Endothelial cell of umbilical vein (primary cell): Measurements from ENCODE around the gene PIGZ. TPM values are rescaled to one million over a fixed set of nuclear protein-coding genes. Genes with fewer than 3 reads are reported as not detected.

Source experiments
- BruUV-seq: library from RNA; stranded (reverse); fragments of 400-500 nt; replicated peaks from 2 replicates; lab custom pipeline; 2021; lab: Mats Ljungman, UMichigan
- CTCF ChIA-PET: fragments of 300-600, 350-600 bp; sonication (Branson Sonifier 250); formaldehyde crosslinking; loops from one replicate; lab custom pipeline; 2021; ENCODE audit warnings: antibody characterized with exemption, inconsistent platforms; lab: Charles Lee
- POLR2A ChIA-PET: fragments of 300-600, 350-600 bp; sonication (Branson Sonifier 250); formaldehyde crosslinking; loops from one replicate; lab custom pipeline; 2021; ENCODE audit warnings: antibody characterized with exemption, inconsistent platforms; lab: Charles Lee
- DNase-seq: peaks from one replicate; pipeline ENCODE4 v3.0.0-alpha.2; 2011; ENCODE audit warnings: low read depth, low spot score
- FAIRE-seq: peaks from 2 replicates; lab custom pipeline; 2011; peaks lifted over from hg19 to GRCh38; lab: Jason Lieb, UNC
- H2AFZ ChIP-seq: 2 replicates; pipeline ENCODE4 v1.6.0; 2012; ENCODE audit warnings: low read depth, low read length, control low read depth, inconsistent platforms
- H3K27ac ChIP-seq: 2 replicates; pipeline ENCODE4 v1.5.1; 2011; ENCODE audit warnings: low read depth, mild to moderate bottlenecking, control low read depth, low read length, moderate library complexity; ENCODE audit not compliant: insufficient read depth
- H3K27me3 ChIP-seq, 2 experiments: 2 replicates each; pipeline versions ENCODE4 v1.6.0 to v1.6.1; 2011; ENCODE audit warnings: low read length in 2 of 2, mixed read lengths in 1 of 2; ENCODE audit not compliant: control insufficient read depth in 2 of 2, insufficient read depth in 2 of 2
- H3K36me3 ChIP-seq, 2 experiments: 2 replicates in 1 of 2; 3 replicates in 1 of 2; pipeline ENCODE4 v1.5.1; 2011; ENCODE audit warnings: low read length in 2 of 2, mild to moderate bottlenecking in 1 of 2, moderate library complexity in 1 of 2; ENCODE audit not compliant: control insufficient read depth in 2 of 2, insufficient read depth in 2 of 2; ENCODE audit errors: extremely low read depth in 1 of 2
- H3K4me1 ChIP-seq: 3 replicates; pipeline ENCODE4 v1.5.1; 2011; ENCODE audit warnings: mild to moderate bottlenecking, low read length; ENCODE audit not compliant: control insufficient read depth, insufficient read depth; ENCODE audit errors: extremely low read depth
- H3K4me2 ChIP-seq: 2 replicates; pipeline ENCODE4 v1.6.1; 2011; ENCODE audit warnings: low read length, control low read depth, mixed read lengths; ENCODE audit not compliant: insufficient read depth
- H3K4me3 ChIP-seq, 3 experiments: fragments of 200-600 bp in 1 of 3; sonication (generic), shearing (Covaris generic) in 1 of 3; replicated peaks in 1 of 3; 2 replicates each; pipeline ENCODE4 v1.5.1; 2011 to 2016; ENCODE audit warnings: control low read depth in 3 of 3, low read length in 3 of 3, mild to moderate bottlenecking in 2 of 3, inconsistent platforms in 1 of 3, low read depth in 1 of 3, moderate library complexity in 1 of 3; ENCODE audit not compliant: insufficient read depth in 1 of 3
- H3K79me2 ChIP-seq: 2 replicates; pipeline ENCODE4 v1.6.0; 2012; ENCODE audit warnings: low read length, inconsistent platforms; ENCODE audit not compliant: control insufficient read depth, insufficient read depth
- H3K9ac ChIP-seq: replicated peaks from 2 replicates; pipeline ENCODE3; 2011; ENCODE audit warnings: low read length, control low read depth; ENCODE audit not compliant: insufficient read depth; ENCODE audit errors: extremely low read depth
- H3K9me1 ChIP-seq: replicated peaks from 3 replicates; pipeline ENCODE4 v1.6.0; 2011; ENCODE audit warnings: mild to moderate bottlenecking, low read length; ENCODE audit not compliant: control insufficient read depth, insufficient read depth; ENCODE audit errors: extremely low read depth
- H3K9me3 ChIP-seq: replicated peaks from 2 replicates; pipeline ENCODE4 v1.5.1; 2012; ENCODE audit warnings: low read length, inconsistent platforms; ENCODE audit not compliant: control insufficient read depth, insufficient read depth
- H4K20me1 ChIP-seq: replicated peaks from 2 replicates; pipeline ENCODE3; 2011; ENCODE audit warnings: mild to moderate bottlenecking, low read length; ENCODE audit not compliant: control insufficient read depth, insufficient read depth; ENCODE audit errors: extremely low read depth
- EZH2 ChIP-seq: IDR thresholded peaks from 2 replicates; pipeline ENCODE4 v1.6.1; 2012; ENCODE audit warnings: borderline replicate concordance, low read depth, mild to moderate bottlenecking, moderate library complexity, low read length, inconsistent platforms; ENCODE audit not compliant: severe bottlenecking
- FOS ChIP-seq: IDR thresholded peaks from 2 replicates; pipeline ENCODE4 v1.6.1; 2011; ENCODE audit warnings: mild to moderate bottlenecking, low read length, moderate library complexity, borderline replicate concordance; ENCODE audit not compliant: insufficient read depth
- GATA2 ChIP-seq: IDR thresholded peaks from 2 replicates; pipeline ENCODE4 v1.7.0; 2011; ENCODE audit warnings: low read depth, mild to moderate bottlenecking, moderate library complexity, mixed read lengths, low read length; ENCODE audit not compliant: insufficient read length, insufficient read depth
- JUN ChIP-seq: IDR thresholded peaks from 2 replicates; pipeline ENCODE4 v1.6.1; 2011; ENCODE audit warnings: borderline replicate concordance, low read depth; ENCODE audit not compliant: insufficient read length, insufficient read depth
- MAX ChIP-seq: IDR thresholded peaks from 2 replicates; pipeline ENCODE4 v1.6.1; 2011; ENCODE audit not compliant: insufficient read depth, insufficient read length
- MYC ChIP-seq: IDR thresholded peaks from one replicate; pipeline ENCODE4 v1.6.1; 2011; ENCODE audit warnings: mild to moderate bottlenecking, low read depth, low read length
- POLR2A ChIP-seq: IDR thresholded peaks from 2 replicates; pipeline ENCODE4 v1.6.1; 2012; ENCODE audit warnings: low read depth, mild to moderate bottlenecking, control low read depth, low read length
- POLR2AphosphoS5 ChIP-seq: IDR thresholded peaks from 2 replicates; pipeline ENCODE4 v1.6.1; 2012; ENCODE audit warnings: low read depth, mild to moderate bottlenecking, control low read depth, low read length, moderate library complexity; ENCODE audit not compliant: insufficient read depth
- dilution Hi-C: fragments of 300-500 bp; cut with MboI; formaldehyde crosslinking; loops from one replicate; pipeline ENCODE4 v1.15.0; 2019; ENCODE audit warnings: low sequenced_read_pairs; ENCODE audit not compliant: extremely low pct_ligation_motif_present
- intact Hi-C: fragments of 100-400 bp; cut with micrococcal nuclease; formaldehyde crosslinking; loops from one replicate; pipeline ENCODE4 v1.10.0; 2022
- polyA plus RNA-seq, 4 experiments: library from polyadenylated mRNA; depleted of rRNA in 3 of 4; stranded (reverse) in 3 of 4; unstranded in 1 of 4; fragments of >200 nt; gene quantifications; 2 replicates each; pipeline versions ENCODE4 v1.2.1 to v1.2.3, GENCODE V29; 2011 to 2012; ENCODE audit warnings: missing spikeins in 1 of 4
- total RNA-seq: library from RNA; stranded (reverse); gene quantifications from 2 replicates; pipeline ENCODE4 v1.2.3, GENCODE V29; 2021
- TF ChIP-seq, protein P1 (sequence below), 2 donors: IDR thresholded peaks; 1 replicate in 1 of 2; 2 replicates in 1 of 2; pipeline ENCODE4 v1.5.1; 2011; ENCODE audit warnings: low read length in 2 of 2, mild to moderate bottlenecking in 2 of 2, moderate library complexity in 2 of 2, control low read depth in 1 of 2, inconsistent platforms in 1 of 2, low read depth in 1 of 2; ENCODE audit not compliant: insufficient read depth in 1 of 2; ENCODE audit errors: extremely low read depth in 1 of 2

Gene PIGZ
- total and polyA plus RNA-seq, 2 donors (not counting 3 experiments of a cell fraction or from before 2014, with no cell fraction given), result 6.0 to 6.5 TPM

GRCh38 chr3:196990601-196991007 is 22.0 kb upstream of the PIGZ start:
- DNase-seq (no peak), FAIRE-seq (no peak)
- dilution Hi-C loops, result no loop called here
- BruUV-seq, result no TSS peak
- ChIA-PET POLR2A (no interaction called here), CTCF (interaction anchor here (0.7 kb wide), 1 partner anchor 10 kb away, joined by 3 read pairs; no protein-coding TSS in a partner anchor)
- Histone ChIP-seq H4K20me1 (no peaks in the 10 kb centered on the region), H3K4me3 (no peak overlapping the region), H3K4me2 (no peak overlapping the region), H3K27ac (no peak overlapping the region), H3K9me1 (no peaks in the 10 kb centered on the region), H3K36me3 (no peaks in the 10 kb centered on the region), H3K9me3 (no peaks in the 10 kb centered on the region), H3K79me2 (no peaks in the 10 kb centered on the region), H3K27me3 (peaks cover 2 to 6% of the 10 kb centered on the region in 2 experiments), H3K9ac (no peak overlapping the region), H2AFZ (no peak overlapping the region), H3K4me1 (no peaks in the 10 kb centered on the region)
- no peak for TF ChIP-seq GATA2
- intact Hi-C loops, result no loop called here

DNA sequence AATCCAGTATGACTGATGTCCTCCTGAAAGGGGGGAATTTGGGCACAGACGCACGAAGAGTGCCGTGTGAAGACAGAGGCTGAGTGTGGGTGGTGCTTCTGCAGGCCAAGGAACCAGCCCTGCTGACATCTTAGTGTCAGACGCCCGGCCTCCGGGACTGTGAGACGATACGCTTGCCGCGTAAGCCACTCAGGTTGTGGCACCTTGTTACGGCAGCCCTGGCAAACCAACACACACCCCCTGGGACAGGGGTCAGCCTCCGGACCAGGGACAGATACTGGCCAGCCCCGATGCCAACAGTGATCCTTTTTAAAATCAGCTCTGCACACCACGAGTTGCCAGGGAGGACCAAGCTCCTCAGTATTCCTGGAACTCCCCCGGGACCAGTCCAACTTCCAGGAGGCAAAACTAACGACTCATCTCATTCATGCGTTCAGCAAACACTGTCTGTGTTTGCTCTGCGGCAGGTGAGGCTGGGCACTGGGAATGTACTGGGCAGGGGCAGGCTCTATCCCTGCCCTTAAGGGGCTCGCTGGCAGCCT is 21.2 kb upstream of the PIGZ start:
- Histone ChIP-seq H3K27me3 (peaks cover 2 to 10% of the 10 kb centered on the region in 2 experiments), H3K27ac (no peak overlapping the region), H3K4me1 (no peaks in the 10 kb centered on the region), H2AFZ (no peak overlapping the region), H4K20me1 (no peaks in the 10 kb centered on the region), H3K36me3 (no peaks in the 10 kb centered on the region), H3K9me1 (no peaks in the 10 kb centered on the region), H3K79me2 (no peaks in the 10 kb centered on the region), H3K9me3 (no peaks in the 10 kb centered on the region), H3K9ac (no peak overlapping the region), H3K4me2 (no peak overlapping the region), H3K4me3 (no peak overlapping the region)
- ChIA-PET POLR2A (no interaction called here), CTCF (no interaction called here)
- intact Hi-C loops, result no loop called here
- FAIRE-seq (no peak), DNase-seq (no peak)
- TF ChIP-seq MAX (no peak), MYC (no peak), POLR2AphosphoS5 (no peak), GATA2 (no peak), EZH2 (no peak), POLR2A (no peak), FOS (no peak), JUN (no peak)
- TF ChIP-seq, protein P1, sequence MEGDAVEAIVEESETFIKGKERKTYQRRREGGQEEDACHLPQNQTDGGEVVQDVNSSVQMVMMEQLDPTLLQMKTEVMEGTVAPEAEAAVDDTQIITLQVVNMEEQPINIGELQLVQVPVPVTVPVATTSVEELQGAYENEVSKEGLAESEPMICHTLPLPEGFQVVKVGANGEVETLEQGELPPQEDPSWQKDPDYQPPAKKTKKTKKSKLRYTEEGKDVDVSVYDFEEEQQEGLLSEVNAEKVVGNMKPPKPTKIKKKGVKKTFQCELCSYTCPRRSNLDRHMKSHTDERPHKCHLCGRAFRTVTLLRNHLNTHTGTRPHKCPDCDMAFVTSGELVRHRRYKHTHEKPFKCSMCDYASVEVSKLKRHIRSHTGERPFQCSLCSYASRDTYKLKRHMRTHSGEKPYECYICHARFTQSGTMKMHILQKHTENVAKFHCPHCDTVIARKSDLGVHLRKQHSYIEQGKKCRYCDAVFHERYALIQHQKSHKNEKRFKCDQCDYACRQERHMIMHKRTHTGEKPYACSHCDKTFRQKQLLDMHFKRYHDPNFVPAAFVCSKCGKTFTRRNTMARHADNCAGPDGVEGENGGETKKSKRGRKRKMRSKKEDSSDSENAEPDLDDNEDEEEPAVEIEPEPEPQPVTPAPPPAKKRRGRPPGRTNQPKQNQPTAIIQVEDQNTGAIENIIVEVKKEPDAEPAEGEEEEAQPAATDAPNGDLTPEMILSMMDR (IDR thresholded peaks at IDR 0.05; ENCODE audit: extremely low read depth in 1 of 2, insufficient read depth in 1 of 2, low read depth in 1 of 2, low read length in 2 of 2), result no peak
- no TSS peak for BruUV-seq
- dilution Hi-C loops, result no loop called here
